CD4-positive, CD25-positive, alpha-beta regulatory T cell (primary cell): ENCODE measurements around the gene MBD6. TPM values are rescaled to one million over a fixed set of nuclear protein-coding genes. Genes with fewer than 3 reads are reported as not detected.

Source experiments
- ATAC-seq, 2 donors: fragments of 150-1000 bp; cut with Tn5 transposase; one replicate each; pipeline ENCODE4 v1.10.0; 2021; ENCODE audit warnings: low read depth in 2 of 2, moderate number of reproducible peaks in 2 of 2, moderate library complexity in 1 of 2
- DNase-seq, 3 donors: peaks; one replicate each; pipeline versions ENCODE4 v3.0.0 to v3.0.0-alpha.2; 2012 to 2022; ENCODE audit warnings: mixed read lengths in 1 of 3
- H3K27ac ChIP-seq: one replicate; pipeline ENCODE4 v1.7.0; 2013; ENCODE audit warnings: mild to moderate bottlenecking, low read length; ENCODE audit not compliant: insufficient read depth, poor library complexity, severe bottlenecking
- H3K27me3 ChIP-seq: one replicate; pipeline ENCODE4 v1.7.0; 2013; ENCODE audit warnings: low read length; ENCODE audit not compliant: control insufficient read depth, insufficient read depth
- H3K36me3 ChIP-seq: one replicate; pipeline ENCODE4 v1.7.0; 2013; ENCODE audit warnings: mild to moderate bottlenecking, low read length, moderate library complexity; ENCODE audit not compliant: control insufficient read depth, insufficient read depth
- H3K4me1 ChIP-seq: 2 replicates; pipeline ENCODE4 v1.7.0; 2013; ENCODE audit warnings: mild to moderate bottlenecking, low read length; ENCODE audit not compliant: insufficient read depth, control insufficient read depth, poor library complexity, severe bottlenecking
- H3K4me3 ChIP-seq: one replicate; pipeline ENCODE4 v1.7.0; 2013; ENCODE audit warnings: low read depth, mild to moderate bottlenecking, low read length, moderate library complexity
- H3K9me3 ChIP-seq, 2 experiments: 1 replicate in 1 of 2; 2 replicates in 1 of 2; pipeline ENCODE4 v1.7.0; 2013; ENCODE audit warnings: low read length in 2 of 2, mild to moderate bottlenecking in 1 of 2, moderate library complexity in 1 of 2; ENCODE audit not compliant: control insufficient read depth in 2 of 2
- H3K27ac Mint-ChIP-seq, 3 donors: one replicate each; pipeline ENCODE4 v1.8.0; 2020 to 2022; ENCODE audit warnings: mild to moderate bottlenecking in 3 of 3, mixed read lengths in 3 of 3, moderate library complexity in 2 of 3
- H3K27me3 Mint-ChIP-seq: one replicate; pipeline ENCODE4 v1.8.0; 2022; ENCODE audit warnings: mild to moderate bottlenecking, mixed read lengths
- H3K36me3 Mint-ChIP-seq: one replicate; pipeline ENCODE4 v1.8.0; 2020; ENCODE audit warnings: mixed read lengths
- H3K4me1 Mint-ChIP-seq, 4 donors: one replicate each; pipeline ENCODE4 v1.8.0; 2020 to 2022; ENCODE audit warnings: mixed read lengths in 4 of 4, mild to moderate bottlenecking in 1 of 4
- H3K4me3 Mint-ChIP-seq, 4 donors: one replicate each; pipeline ENCODE4 v1.8.0; 2020 to 2022; ENCODE audit warnings: mild to moderate bottlenecking in 4 of 4, mixed read lengths in 4 of 4, moderate library complexity in 3 of 4
- H3K9me3 Mint-ChIP-seq, 7 donors: one replicate each; pipeline ENCODE4 v1.8.0; 2020 to 2022; ENCODE audit warnings: mixed read lengths in 7 of 7, mild to moderate bottlenecking in 3 of 7, moderate library complexity in 2 of 7
- polyA plus RNA-seq, 4 donors: library from polyadenylated mRNA; unstranded; fragments of 300-500 nt; fragmentation: Illumina TruSeq; gene quantifications; one replicate each; pipeline ENCODE4 v1.2.3, GENCODE V29; 2021
- total RNA-seq: library from RNA; stranded (reverse); gene quantifications from one replicate; pipeline ENCODE4 v1.2.3, GENCODE V29; 2022

The MBD6 gene
- total and polyA plus RNA-seq, 5 donors from 2014 or later = 1.8 to 104 (median 2.3) TPM

DNA sequence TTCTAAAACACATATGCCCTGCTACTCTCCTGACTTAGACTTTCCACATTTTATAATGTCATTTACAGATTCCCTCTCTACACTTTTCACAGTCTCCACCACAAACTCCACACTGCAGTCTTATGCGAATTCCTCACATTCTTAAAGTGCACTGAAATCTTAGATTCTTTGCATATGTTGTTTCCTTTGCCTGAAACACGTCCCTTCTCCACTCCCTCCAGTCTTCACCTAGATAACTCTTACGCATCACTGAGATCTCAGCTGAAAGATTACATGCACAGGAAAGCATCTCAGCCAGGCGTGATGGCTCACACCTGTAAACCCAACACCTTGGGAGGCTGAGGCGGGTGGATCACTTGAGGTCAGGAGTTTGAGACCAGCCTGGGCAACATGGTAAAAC lies 39.2 kb upstream of the MBD6 start:
- no peak overlapping the region for H3K27ac ChIP-seq
- Mint-ChIP-seq H3K36me3 (peaks cover 15% of the 10 kb centered on the region), H3K27me3 (peaks cover 4% of the 10 kb centered on the region), H3K4me3 (peak overlapping the region in 2 of 4 donors; percentile 8 to 66), H3K27ac (peak overlapping the region; percentile 3 to 90 (median 80)), H3K9me3 (no peaks in the 10 kb centered on the region), H3K4me1 (peaks cover 18 to 56% (median 41%) of the 10 kb centered on the region in 4 donors)
- DNase-seq = no peak
- peaks cover 46% of the 10 kb centered on the region for H3K4me1 ChIP-seq
- H3K36me3 ChIP-seq = no peaks in the 10 kb centered on the region
- H3K4me3 ChIP-seq = no peak overlapping the region
- H3K9me3 ChIP-seq = no peaks in the 10 kb centered on the region
- ATAC-seq = no peak
- H3K27me3 ChIP-seq = no peaks in the 10 kb centered on the region

DNA sequence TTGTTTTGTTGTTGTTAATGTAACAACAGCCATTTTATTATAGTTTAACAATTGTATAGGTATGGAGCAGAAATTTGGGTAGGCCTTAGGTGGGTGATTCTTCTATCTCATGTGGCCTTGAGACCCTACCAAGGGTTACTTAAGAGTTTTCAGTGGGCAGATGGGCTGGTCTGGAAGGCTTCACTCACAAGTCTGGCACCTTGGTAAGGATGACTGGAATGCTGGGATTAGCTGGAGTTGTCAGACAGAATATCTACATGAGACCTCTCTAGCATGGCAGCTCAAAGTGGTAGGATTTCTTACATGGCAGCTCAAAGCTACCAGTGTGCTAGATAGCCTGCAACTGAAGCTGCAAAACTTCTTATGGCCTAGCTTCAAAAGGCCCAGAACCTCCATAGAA lies 36.9 kb upstream of the MBD6 start:
- H3K9me3 ChIP-seq = no peaks in the 10 kb centered on the region
- ATAC-seq (no peak), DNase-seq (no peak)
- no peak overlapping the region for H3K4me3 ChIP-seq
- Mint-ChIP-seq H3K4me3 (peak overlapping the region in 1 of 4 donors; percentile 62), H3K36me3 (peaks cover 20% of the 10 kb centered on the region), H3K4me1 (peaks cover 9 to 47% (median 29%) of the 10 kb centered on the region in 4 donors), H3K27me3 (peaks cover 4% of the 10 kb centered on the region), H3K27ac (no peak overlapping the region), H3K9me3 (no peaks in the 10 kb centered on the region)
- no peak overlapping the region for H3K27ac ChIP-seq
- peaks cover 16% of the 10 kb centered on the region for H3K36me3 ChIP-seq
- H3K27me3 ChIP-seq = no peaks in the 10 kb centered on the region
- peaks cover 33% of the 10 kb centered on the region for H3K4me1 ChIP-seq

DNA sequence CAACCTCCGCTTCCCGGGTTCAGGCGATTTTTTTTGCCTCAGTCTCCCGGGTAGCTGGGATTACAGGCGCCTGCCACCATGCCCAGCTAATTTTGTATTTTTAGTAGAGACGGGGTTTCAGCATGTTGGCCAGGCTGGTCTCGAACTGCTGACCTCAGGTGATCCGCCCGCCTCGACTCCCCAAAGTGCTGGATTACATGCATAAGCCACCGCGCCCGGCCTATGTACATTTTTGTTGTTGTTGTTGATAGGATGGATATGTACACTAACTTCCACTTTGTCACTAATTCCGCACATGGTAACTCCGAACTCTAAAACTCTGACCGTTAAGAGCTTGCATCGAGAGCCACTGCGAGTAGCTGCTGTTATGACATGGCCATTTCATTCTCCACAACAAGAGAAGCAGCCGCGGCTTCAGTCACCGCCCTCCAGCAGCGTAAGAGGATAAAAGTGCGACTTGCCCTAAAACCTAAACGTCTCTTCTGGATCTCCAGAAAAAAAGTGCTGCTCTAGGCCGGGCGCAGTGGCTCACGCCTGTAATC lies 35.5 kb upstream of the MBD6 start:
- H3K4me3 ChIP-seq = no peak overlapping the region
- H3K4me3 Mint-ChIP-seq = peak overlapping the region in 2 of 4 donors; percentile 97 to 98
- H3K9me3 Mint-ChIP-seq = no peaks in the 10 kb centered on the region
- peaks cover 20% of the 10 kb centered on the region for H3K4me1 ChIP-seq
- peaks cover 24% of the 10 kb centered on the region for H3K36me3 Mint-ChIP-seq
- peaks cover 27% of the 10 kb centered on the region for H3K36me3 ChIP-seq
- H3K27ac Mint-ChIP-seq = peak overlapping the region in 2 of 3 donors; percentile 94 to 95
- H3K27me3 Mint-ChIP-seq = peaks cover 4% of the 10 kb centered on the region
- H3K27ac ChIP-seq = peak overlapping the region; percentile 21
- peaks cover 11 to 39% (median 24%) of the 10 kb centered on the region in 4 donors for H3K4me1 Mint-ChIP-seq
- no peak for ATAC-seq
- DNase-seq = no peak
- H3K27me3 ChIP-seq = no peaks in the 10 kb centered on the region
- H3K9me3 ChIP-seq = no peaks in the 10 kb centered on the region

DNA sequence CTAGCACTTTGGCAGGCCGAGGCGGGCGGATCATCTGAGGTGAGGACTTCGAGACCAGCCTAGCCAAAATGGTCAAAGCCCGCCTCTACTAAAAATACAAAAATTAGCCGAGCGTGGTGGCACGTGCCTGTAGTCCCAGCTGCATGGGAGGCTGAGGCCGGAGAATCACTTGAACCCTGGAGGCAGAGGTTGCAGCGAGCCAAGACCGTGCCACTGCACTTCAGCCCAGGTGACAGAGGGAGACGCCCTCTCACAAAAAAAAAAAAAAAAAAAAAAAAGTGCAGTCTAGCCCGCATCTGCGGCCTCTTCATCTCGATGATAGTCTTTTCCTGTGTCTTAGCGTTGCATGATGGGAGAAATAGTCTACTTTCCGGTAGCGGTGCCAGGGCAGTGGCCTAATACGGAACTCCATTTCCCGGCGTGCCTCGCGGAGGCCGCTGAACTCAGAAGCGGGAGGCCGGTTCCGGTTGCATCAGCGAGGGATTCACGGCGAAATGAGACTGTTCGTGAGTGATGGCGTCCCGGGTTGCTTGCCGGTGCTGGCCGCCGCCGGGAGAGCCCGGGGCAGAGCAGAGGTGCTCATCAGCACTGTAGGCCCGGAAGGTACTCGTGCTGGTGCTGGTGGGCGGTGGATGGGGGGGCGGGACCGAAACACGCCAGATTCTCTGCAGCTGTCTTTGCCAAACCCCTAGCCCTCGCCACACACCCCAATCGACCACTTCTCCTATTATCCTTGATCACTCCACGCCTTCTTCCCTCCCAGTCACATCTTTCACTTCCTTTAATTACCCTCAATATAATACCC lies 34.8 kb upstream of the MBD6 start, which contains the start of gene MARS1:
MARS1 (plus strand) TSS at position 472 of the 805 bp plus-strand sequence; CDS start at position 495, 23 bp downstream.
- H3K27me3 ChIP-seq = no peaks in the 10 kb centered on the region
- Mint-ChIP-seq H3K4me1 (peaks cover 11 to 39% (median 25%) of the 10 kb centered on the region in 4 donors), H3K27me3 (peaks cover 4% of the 10 kb centered on the region), H3K9me3 (no peaks in the 10 kb centered on the region), H3K27ac (peak within 1 kb of the TSS; percentile 94 to 99 (median 95)), H3K4me3 (peak within 1 kb of the TSS; percentile 90 to 98 (median 96)), H3K36me3 (peaks cover 26% of the 10 kb centered on the region)
- peaks cover 20% of the 10 kb centered on the region for H3K4me1 ChIP-seq
- peaks cover 31% of the 10 kb centered on the region for H3K36me3 ChIP-seq
- peak within 1 kb of the TSS; percentile 89 for H3K4me3 ChIP-seq
- DNase-seq = peak; percentile 89 to 98 (median 94)
- H3K9me3 ChIP-seq = no peaks in the 10 kb centered on the region
- H3K27ac ChIP-seq = peak within 1 kb of the TSS; percentile 80
- peak; percentile 99 for ATAC-seq

DNA sequence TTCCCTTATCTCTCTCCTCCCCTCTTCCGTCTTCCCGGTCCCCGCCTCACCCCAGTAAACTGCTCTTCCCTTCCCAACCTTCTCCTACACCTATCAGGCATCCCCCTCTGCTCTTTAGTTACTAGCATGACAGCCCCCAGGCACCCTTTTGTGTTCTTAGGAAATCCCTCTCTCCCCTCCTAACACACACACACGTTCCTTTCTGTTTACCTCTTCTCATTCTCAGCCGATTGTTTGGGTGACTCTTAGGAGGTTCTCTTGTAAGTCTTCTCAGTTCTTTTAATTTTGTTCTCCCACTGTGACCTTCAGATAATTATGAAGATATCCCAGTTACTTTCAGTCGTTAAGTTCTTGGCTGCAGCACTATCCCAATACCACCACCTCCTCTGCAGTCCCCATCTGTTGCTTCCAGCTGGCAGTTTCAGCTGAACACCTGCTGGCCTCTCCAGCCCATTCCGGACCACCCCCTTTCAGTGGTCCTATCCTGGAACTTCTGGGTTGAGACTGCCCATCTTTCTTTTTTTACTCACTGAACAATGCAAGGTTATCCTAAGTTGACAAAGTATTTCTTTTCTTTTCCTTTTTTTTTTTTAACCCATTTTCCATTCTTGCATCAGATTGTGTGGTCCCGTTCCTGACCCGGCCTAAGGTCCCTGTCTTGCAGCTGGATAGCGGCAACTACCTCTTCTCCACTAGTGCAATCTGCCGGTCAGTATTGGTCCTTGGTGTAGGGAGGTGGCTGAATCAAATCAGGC lies 34.0 kb upstream of the MBD6 start:
- Histone ChIP-seq H3K4me1 (peaks cover 20% of the 10 kb centered on the region), H3K27ac (peak overlapping the region; percentile 80), H3K36me3 (peaks cover 33% of the 10 kb centered on the region), H3K9me3 (no peaks in the 10 kb centered on the region), H3K4me3 (peak overlapping the region; percentile 89), H3K27me3 (no peaks in the 10 kb centered on the region)
- H3K36me3 Mint-ChIP-seq = peaks cover 23% of the 10 kb centered on the region
- ATAC-seq (no peak), DNase-seq (no peak)
- peak overlapping the region; percentile 90 to 98 (median 96) for H3K4me3 Mint-ChIP-seq
- peak overlapping the region; percentile 94 to 99 (median 95) for H3K27ac Mint-ChIP-seq
- peaks cover 4% of the 10 kb centered on the region for H3K27me3 Mint-ChIP-seq
- H3K9me3 Mint-ChIP-seq = no peaks in the 10 kb centered on the region
- H3K4me1 Mint-ChIP-seq = peaks cover 11 to 32% (median 24%) of the 10 kb centered on the region in 4 donors

DNA sequence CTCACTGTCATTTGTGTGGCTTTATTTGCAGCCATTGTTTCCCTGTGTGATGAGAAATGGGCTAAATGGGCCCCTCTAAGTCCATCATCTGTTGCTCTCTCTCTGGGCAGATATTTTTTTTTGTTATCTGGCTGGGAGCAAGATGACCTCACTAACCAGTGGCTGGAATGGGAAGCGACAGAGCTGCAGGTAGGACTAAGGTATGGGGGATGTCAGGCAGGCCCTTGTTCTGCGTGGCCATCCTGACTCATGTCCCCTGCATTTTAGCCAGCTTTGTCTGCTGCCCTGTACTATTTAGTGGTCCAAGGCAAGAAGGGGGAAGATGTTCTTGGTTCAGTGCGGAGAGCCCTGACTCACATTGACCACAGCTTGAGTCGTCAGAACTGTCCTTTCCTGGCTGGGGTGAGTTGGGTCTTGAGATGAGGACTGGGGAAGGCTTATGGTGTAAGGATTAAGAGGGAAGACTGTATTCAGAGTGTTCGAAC lies 33.4 kb upstream of the MBD6 start:
- Histone ChIP-seq H3K9me3 (no peaks in the 10 kb centered on the region), H3K27ac (peak overlapping the region; percentile 80), H3K4me3 (peak overlapping the region; percentile 89), H3K27me3 (no peaks in the 10 kb centered on the region), H3K36me3 (peaks cover 35% of the 10 kb centered on the region), H3K4me1 (peaks cover 20% of the 10 kb centered on the region)
- DNase-seq = no peak
- peaks cover 11 to 32% (median 24%) of the 10 kb centered on the region in 4 donors for H3K4me1 Mint-ChIP-seq
- H3K9me3 Mint-ChIP-seq = no peaks in the 10 kb centered on the region
- peak overlapping the region; percentile 75 to 98 (median 92) for H3K4me3 Mint-ChIP-seq
- H3K36me3 Mint-ChIP-seq = peaks cover 23% of the 10 kb centered on the region
- peak overlapping the region; percentile 14 to 95 (median 94) for H3K27ac Mint-ChIP-seq
- peaks cover 4% of the 10 kb centered on the region for H3K27me3 Mint-ChIP-seq
- ATAC-seq = no peak

DNA sequence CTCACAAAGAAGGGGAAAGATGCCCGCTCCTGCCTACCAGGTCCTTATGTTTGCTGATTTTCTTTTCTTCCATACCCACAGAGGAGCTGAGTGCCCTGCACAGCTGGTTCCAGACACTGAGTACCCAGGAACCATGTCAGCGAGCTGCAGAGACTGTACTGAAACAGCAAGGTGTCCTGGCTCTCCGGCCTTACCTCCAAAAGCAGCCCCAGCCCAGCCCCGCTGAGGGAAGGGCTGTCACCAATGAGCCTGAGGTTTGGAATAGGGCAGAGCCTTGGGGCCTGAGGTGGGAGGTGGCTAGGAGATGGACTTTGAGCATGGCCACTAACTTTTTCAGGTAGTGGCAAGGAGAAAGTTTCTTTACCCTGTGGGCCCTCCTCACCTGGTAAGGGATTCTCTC lies 32.5 kb upstream of the MBD6 start:
- Mint-ChIP-seq H3K9me3 (no peaks in the 10 kb centered on the region), H3K36me3 (peaks cover 23% of the 10 kb centered on the region), H3K4me3 (peak overlapping the region in 1 of 4 donors; percentile 90), H3K27ac (peak overlapping the region; percentile 20 to 74 (median 62)), H3K27me3 (peaks cover 4% of the 10 kb centered on the region), H3K4me1 (peaks cover 11 to 32% (median 24%) of the 10 kb centered on the region in 4 donors)
- H3K36me3 ChIP-seq = peaks cover 35% of the 10 kb centered on the region
- no peak overlapping the region for H3K27ac ChIP-seq
- ATAC-seq = no peak
- no peak overlapping the region for H3K4me3 ChIP-seq
- H3K9me3 ChIP-seq = no peaks in the 10 kb centered on the region
- H3K4me1 ChIP-seq = peaks cover 20% of the 10 kb centered on the region
- no peak for DNase-seq
- H3K27me3 ChIP-seq = no peaks in the 10 kb centered on the region
